Esophagus muscularis mucosa (tissue), 4 donors: ENCODE results near the gene ZFHX2.

Experiments
- CTCF ChIP-seq, 3 experiments: fragments of 200-600 bp in 2 of 3; fragments of 450-650 bp in 1 of 3; sonication (generic) in 2 of 3; IDR thresholded peaks; one replicate each; pipeline ENCODE4 v1.5.1; 2017 to 2019; ENCODE audit warnings: antibody characterized with exemption in 3 of 3, mild to moderate bottlenecking in 2 of 3, moderate library complexity in 1 of 3
- EP300 ChIP-seq: sonication (generic); formaldehyde crosslinking; IDR thresholded peaks from one replicate; pipeline ENCODE4 v1.6.1; 2017; ENCODE audit warnings: antibody characterized with exemption
- POLR2A ChIP-seq: fragments of 450-650 bp; IDR thresholded peaks from one replicate; pipeline ENCODE4 v1.6.1; 2017; ENCODE audit warnings: antibody characterized with exemption, moderate library complexity, mild to moderate bottlenecking, low read depth
- POLR2AphosphoS5 ChIP-seq, 2 donors: sonication (generic); formaldehyde crosslinking; IDR thresholded peaks; one replicate each; pipeline ENCODE4 v1.6.1; 2017; ENCODE audit warnings: antibody characterized with exemption in 2 of 2

GRCh38 chr14:23548351-23549318, 2.9 kb downstream of the ZFHX2 start:
- no peak for TF ChIP-seq CTCF (IDR thresholded peaks at IDR 0.05)
- no peak for TF ChIP-seq EP300
- no peak for TF ChIP-seq POLR2A
- TF ChIP-seq POLR2AphosphoS5 (IDR thresholded peaks at IDR 0.05), result no peak
